NCI-H2196 treated with DMSO at 0.1 percent for 48 hours (cell line): ENCODE results near the gene OLFM1.

Source experiments
- DNase-seq: peaks from one replicate; lab custom pipeline; 2025; ENCODE audit not compliant: unreplicated experiment; lab: John Stamatoyannopoulos, UW

Gene OLFM1

DNA sequence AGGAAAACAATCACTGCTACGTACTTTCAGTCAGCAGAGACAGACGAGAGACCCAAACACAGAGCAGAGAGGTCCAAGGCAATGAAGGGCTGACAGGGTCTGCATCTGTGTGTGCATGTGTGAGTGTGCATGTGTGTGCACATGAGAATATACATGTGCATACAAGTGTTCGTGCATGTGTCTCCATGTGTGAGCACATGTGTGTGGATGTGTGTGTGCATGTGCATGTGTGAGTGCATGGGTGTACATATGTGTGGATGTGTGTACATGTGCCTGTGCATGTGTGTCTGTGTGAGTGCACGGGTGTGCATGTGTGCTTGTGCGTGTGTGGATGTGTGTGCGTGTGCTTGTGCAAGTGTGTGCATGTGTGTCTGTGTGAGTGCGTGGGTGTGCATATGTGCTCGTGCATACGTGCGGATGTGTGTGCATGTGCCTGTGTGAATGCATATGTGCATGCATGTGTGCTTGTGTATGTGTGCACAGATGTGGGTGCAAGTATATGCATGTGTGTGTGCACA, 82.3 kb downstream of the OLFM1 start:
- DNase-seq, result no peak

DNA sequence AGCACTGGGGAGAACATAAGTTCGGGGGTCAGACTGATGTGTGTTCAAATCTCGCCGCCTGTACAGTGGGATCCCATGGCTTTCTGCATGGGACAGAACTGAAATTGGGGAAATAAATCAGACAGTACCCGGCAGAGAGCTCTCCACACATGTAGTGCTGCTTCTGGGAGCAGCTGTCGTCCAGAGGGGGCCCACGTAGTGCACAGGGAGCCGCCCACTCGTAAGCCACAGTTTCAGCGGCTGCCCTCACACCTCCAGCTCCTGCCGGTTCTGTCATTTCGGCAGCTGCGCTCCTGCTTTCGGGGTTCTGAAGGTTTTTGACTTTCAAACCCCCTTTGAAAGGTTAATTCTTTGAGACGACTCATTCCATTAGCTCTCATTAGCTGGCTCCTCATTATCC, 83.1 kb downstream of the OLFM1 start:
- DNase-seq, result no peak
